SH-SY5Y (cell line): ENCODE results near the gene BCL10.

ENCODE experiments used
- GATA2 ChIP-seq: IDR thresholded peaks from 2 replicates; pipeline ENCODE4 v1.6.1; 2011; ENCODE audit warnings: mild to moderate bottlenecking, low read depth, low read length
- GATA3 ChIP-seq: IDR thresholded peaks from 2 replicates; pipeline ENCODE4 v1.6.1; 2011; ENCODE audit warnings: low read depth, mild to moderate bottlenecking, low read length, moderate library complexity

The BCL10 gene

GRCh38 chr1:85283475-85284199 lies 7.2 kb upstream of the BCL10 start:
- no peak for TF ChIP-seq GATA3
- TF ChIP-seq GATA2: no peak

GRCh38 chr1:85282424-85282823 lies 6.0 kb upstream of the BCL10 start:
- no peak for TF ChIP-seq GATA3
- no peak for TF ChIP-seq GATA2

- TF ChIP-seq GATA2 (no peak), GATA3 (no peak)
Observed at GRCh38 chr1:85280636-85281035, 4.2 kb upstream of the BCL10 start.

DNA sequence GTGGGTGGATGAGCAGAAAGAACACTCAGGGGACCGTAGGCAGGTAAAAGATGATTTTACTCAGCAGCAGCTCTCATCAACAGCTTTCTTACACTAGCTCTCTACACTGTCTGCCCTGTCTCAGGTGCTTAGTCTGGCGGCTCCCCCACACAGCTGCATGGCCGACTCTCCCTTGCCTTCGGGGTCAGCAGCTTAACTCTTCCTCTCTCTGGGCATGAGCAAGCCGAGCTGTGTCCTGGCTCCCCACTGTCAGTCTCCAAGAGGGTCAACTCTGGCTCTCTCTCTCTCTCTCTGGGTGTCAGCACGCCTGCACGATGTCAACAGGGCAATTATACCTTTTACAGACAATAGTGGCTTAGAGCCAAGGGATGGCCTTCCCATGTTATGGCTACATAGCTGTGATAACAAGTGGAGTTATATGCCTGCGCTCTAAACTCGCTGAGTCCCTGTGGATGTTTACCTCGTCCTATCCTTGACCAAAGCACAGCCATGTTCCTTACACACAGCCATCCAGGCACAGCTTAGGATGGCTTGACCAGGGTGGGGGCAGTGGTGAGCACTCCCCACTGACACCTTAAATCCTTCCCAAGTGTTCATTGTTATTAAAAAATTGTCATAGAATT lies 3.1 kb upstream of the BCL10 start:
- no peak for TF ChIP-seq GATA3
- no peak for TF ChIP-seq GATA2

GRCh38 chr1:85278853-85279314 lies 2.5 kb upstream of the BCL10 start:
- TF ChIP-seq GATA2: no peak
- TF ChIP-seq GATA3: no peak

- TF ChIP-seq GATA3 (no peak), GATA2 (no peak)
Observed at GRCh38 chr1:85277802-85278201, 1.4 kb upstream of the BCL10 start.

DNA sequence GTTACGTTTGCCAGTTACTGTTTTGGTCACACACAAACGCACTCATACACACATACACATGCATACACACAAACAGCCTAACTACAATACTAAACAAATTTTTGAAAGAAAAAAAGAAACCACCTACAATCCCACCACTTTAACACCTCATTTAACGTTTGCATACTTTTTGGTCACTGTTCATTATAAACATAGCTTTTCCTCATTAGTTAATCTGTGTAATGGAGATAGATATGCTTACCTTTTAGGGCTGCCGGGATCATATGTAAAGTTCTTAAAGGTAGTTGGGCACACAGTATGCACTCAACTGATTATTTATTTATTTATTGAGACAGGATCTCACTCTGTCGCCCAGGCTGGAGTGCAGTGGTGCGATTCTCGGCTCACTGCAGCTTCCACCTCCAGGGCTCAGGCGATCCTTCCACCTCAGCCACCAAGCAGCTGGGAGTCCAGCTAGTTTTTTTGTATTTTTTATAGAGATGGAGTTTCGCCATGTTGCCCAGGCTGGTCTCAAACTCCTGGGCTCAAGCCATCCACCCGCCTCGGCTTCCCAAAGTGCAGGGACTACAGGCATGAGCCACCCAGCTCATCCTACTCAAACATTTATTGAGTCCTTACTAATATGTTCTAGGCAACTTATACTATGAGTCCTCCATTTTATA lies 677 bp upstream of the BCL10 start:
- TF ChIP-seq GATA2 (no peak), GATA3 (no peak)

- TF ChIP-seq GATA2 (no peak), GATA3 (no peak)
Observed at GRCh38 chr1:85275701-85276214, 674 bp downstream of the BCL10 start.

DNA sequence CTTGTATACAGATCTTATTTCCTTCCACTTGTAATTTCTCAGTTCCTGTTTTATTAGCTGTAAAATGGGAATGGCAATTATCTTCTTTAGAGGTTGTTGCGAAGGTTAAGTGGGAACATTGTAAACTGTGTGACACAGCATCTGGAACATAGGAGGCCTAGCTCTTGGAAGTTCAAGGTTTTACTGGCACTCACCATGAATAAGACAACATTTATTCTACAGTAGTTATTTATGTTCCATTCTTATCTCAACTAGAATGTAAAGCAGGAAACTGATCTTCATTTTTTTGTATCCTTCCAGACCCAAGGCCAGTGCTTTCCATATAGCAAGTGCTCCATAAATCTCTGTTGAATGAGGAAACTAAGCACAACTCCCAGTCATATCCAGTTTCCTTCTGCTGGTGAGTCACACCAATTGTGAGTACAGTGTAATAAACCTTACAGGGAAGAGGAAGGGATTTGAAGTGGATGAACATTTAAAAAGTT lies 1.4 kb downstream of the BCL10 start:
- TF ChIP-seq GATA2 (no peak), GATA3 (no peak)

- TF ChIP-seq GATA2 (no peak), GATA3 (no peak)
Observed at GRCh38 chr1:85273397-85273796, 3.0 kb downstream of the BCL10 start.

DNA sequence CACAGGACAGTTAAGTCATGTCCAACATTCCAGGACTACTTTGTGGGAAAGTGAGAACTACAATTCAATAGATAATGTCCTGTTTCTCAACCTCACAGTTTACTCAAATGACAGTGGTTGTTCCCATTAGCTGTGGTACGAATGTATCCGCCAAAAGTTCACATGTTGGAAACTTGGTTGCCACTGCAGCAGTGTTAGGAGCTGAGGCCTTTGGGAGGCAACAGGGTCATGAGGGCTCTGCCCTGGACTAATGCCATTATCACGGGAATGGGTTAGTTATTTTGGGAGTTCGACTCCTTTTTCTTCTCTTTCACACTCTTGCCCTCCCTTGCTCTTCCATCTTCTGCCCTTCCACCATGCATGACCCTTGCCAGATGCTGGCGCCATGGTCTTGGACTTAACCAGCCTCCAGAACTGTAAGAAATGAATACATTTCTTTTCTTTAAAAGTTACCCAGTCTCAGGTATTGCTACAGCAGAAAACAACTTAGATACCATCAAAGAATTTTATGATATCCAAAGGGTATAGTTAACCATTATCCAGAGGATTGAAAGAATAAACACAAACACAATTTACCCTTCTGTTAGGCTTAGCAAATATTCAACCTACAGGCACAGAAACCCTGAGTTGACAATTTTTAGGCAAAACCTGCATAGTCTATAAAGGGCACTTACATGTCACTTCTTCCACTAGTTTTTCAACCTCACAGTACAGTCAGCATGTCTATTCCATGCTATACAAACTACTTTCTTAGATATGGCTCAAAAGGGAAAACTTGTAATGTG lies 7.4 kb downstream of the BCL10 start:
- TF ChIP-seq GATA3: no peak
- no peak for TF ChIP-seq GATA2

GRCh38 chr1:85267313-85267712 lies 9.1 kb downstream of the BCL10 start:
- TF ChIP-seq GATA3 (no peak), GATA2 (no peak)

DNA sequence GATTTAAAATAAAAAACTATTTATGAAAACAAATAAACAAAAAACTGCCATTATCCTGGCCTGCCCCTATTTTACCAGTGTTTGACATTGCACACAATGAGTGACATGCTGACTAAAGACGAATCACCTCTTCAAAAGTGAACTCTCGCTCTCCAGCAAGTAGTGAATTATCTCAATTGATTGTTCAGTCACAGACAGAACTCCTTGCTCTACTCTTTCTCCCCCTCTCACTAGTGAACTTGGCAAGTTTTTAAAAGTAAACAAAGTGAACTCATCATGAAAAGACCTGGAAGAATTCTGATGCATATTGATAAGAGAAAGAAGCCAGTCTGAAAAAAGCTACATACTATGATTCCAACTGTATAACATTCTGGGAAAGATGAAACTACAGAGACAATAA lies 12.3 kb downstream of the BCL10 start:
- TF ChIP-seq GATA2 (no peak), GATA3 (no peak)

- no peak for TF ChIP-seq GATA2
- no peak for TF ChIP-seq GATA3
Observed at GRCh38 chr1:85262985-85263384, 13.4 kb downstream of the BCL10 start.
